HT1080 (cell line): Measurements from ENCODE around the gene CACNA1I. TPM values are rescaled to one million over a fixed set of nuclear protein-coding genes. Genes with fewer than 3 reads are reported as not detected.

Source experiments
- DNase-seq: peaks from one replicate; pipeline ENCODE4 v3.0.0-alpha.2; 2015; ENCODE audit warnings: low read depth
- total RNA-seq: library from RNA; depleted of rRNA; stranded (reverse); fragments of >200 nt; shearing (Covaris generic); gene quantifications from 2 replicates; pipeline ENCODE4 v1.2.3, GENCODE V29; 2014

Gene CACNA1I
- total RNA-seq, 1 experiment from 2014 or later: not detected

DNA sequence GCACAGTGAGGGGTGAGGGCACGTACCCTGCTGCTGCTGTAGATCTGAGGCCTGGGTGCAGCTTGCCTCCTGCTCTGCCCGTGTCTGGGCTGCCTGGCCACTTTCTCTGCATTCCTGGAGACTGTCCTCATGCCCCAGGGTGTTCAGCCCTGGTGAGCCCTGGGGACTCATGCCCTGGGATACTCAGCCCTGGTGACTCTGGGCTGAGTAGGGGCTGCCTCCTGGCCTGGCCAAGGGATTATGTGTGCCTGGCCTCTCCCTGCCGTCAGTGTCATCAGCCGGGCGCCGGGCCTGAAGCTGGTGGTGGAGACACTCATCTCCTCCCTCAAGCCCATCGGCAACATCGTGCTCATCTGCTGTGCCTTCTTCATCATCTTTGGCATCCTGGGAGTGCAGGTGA lies 94.7 kb downstream of the CACNA1I start:
- no peak for DNase-seq

DNA sequence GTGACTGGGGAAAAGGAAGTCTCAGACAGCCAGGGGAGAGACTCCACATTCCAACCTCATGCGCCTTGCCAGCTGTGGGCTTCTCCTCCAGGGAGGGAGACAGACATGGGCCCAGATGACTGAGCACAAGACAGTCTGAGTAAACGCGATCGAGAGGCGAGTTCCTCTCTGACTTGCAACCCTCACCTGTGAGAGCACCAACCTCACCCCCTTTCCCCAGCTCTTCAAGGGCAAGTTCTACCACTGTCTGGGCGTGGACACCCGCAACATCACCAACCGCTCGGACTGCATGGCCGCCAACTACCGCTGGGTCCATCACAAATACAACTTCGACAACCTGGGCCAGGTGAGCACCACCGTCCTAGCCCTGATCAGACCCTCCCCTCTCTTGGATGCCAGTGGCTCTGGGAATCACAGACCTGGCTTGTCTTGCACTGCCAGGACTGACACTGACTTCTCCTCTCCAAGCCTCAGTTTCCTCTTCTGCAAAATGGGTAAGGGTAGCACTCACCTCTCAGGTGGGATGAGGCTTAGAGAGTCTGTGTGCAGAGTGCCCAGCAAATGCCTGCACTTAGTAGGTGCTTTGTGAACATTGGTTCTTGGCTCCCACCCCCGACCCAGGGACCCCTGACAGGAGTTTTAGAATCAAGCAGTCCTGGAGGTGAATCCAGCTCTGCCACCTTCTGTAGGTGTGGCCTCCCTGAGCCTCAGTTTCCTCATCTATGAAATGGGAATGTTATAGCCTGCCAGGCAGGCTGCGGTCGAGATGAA lies 95.3 kb downstream of the CACNA1I start:
- no peak for DNase-seq

DNA sequence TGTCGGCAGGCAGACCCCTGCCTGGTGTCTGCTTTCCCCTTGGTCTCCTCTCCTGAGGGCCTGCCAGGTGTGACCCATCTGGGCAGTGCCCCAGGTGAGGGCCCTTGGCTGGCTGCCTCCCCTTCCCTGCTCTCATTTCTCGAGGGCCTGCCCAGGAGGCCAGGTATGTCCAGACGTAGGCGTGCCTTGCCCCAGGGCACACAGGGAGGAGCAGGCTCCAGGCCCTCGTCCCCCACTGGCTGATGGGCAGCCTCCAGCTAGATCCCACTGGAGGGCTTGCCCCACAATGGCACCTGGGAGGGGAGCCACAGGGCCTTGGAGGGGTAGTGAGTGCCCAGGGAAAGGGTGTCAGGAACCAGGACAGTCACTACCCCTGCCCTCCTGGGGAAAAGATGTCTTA lies 95.9 kb downstream of the CACNA1I start:
- no peak for DNase-seq

DNA sequence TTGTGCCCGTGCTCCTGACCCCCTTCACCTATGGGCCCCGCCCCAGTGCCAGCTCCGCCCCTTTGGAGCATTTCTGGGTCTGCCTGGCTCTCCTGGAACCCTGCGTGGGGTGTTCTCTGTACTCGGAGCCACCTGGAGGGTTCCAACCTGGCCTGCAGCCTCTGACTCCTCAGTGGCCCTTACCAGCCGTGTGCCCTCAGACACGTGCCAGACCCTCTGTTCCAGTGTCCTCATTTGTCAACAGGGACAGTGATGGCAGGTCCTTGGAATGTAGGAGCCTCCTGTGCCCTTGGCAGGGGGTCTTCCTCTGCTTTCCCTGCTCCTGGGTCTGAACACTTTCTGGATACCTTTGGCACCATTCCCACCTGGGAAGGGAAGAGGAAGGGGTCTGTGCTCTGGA lies 96.4 kb downstream of the CACNA1I start:
- DNase-seq: no peak

DNA sequence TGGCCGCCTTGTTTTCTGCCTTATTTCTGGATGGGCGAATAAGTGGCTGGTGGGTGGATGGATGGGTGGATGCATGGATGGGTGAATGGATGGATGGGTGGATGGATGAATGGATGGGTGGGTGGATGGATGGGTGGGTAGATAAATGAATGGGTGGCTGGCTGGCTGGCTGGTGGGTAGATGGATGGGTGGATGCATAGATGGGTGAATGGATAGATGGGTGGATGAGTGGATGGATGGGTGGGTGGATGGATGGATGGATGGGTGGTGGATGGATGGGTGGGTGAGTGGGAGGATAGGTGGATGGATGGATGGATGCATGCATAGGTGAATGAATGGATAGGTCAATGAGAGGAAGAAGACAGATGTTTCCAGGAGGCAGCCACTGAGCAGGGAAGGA lies 98.9 kb downstream of the CACNA1I start:
- no peak for DNase-seq

DNA sequence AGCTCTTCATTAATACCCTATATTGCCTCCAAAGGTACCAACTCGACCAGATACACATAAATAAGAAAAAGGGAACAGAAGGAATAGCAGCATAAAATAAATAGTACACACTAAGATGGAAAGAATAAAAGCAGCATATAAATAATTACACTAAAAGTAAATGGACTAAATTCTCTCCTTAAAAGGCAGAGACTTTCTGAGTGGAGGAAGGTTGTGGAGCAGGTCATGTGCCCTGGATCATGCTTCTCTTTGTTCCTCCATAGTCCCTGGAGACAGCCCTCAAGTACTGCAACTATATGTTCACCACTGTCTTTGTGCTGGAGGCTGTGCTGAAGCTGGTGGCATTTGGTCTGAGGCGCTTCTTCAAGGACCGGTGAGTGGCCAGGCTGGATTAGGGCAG lies 101.4 kb downstream of the CACNA1I start:
- DNase-seq: no peak

DNA sequence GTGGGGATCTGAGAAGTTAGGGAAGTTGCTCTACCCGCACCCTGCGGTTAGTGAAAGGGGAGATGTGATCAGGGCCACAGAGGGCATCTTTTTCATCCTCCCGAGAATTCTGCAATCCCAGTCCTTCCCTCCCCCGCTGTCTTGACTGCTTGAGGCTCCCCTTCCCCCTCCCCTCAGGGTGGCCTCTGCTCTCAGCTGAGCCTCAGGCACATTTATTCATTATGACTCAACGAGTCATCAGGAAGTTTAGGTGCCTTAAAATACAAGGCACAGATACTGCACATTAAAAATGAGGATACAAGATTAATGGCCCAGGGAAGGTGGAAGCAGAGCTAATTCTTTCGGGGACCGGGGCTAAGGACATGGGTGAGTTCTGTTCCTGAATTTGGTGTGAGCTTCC lies 104.0 kb downstream of the CACNA1I start:
- no peak for DNase-seq

DNA sequence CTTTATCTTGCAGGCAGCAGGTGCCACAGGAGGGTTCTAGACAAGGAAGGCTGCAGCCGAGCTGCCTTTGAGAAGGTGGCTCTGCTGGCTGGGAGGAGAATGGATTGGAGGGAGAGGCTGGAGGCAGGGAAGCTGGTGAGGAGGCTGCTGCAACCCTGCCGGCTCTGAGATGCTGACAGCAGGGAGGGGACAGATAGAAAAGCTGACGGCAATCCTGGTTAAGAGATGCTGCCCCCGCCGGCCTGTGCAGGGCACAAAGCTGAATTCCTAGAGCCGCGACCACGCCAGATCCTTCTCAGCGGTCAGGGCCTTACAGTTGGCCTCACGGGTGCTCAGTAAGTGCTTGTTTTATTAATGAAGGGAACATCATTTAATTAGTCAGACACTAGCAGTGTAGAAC lies 105.4 kb downstream of the CACNA1I start:
- DNase-seq: no peak

DNA sequence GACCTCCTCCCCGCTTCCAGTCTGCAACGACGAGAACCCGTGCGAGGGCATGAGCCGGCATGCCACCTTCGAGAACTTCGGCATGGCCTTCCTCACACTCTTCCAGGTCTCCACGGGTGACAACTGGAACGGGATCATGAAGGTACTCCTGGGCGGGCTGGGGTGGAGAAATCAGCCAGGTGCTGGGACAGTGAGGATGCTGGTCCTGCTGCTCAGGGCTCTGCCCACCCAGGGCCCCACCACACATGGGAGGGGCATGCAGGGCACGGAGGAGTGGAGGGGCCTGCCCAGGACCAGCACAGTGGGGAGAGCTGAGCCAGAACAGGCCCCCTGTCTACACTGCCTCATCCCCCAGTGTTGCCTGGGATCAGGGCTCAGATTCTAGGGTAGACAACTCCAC lies 107.4 kb downstream of the CACNA1I start:
- DNase-seq: no peak

DNA sequence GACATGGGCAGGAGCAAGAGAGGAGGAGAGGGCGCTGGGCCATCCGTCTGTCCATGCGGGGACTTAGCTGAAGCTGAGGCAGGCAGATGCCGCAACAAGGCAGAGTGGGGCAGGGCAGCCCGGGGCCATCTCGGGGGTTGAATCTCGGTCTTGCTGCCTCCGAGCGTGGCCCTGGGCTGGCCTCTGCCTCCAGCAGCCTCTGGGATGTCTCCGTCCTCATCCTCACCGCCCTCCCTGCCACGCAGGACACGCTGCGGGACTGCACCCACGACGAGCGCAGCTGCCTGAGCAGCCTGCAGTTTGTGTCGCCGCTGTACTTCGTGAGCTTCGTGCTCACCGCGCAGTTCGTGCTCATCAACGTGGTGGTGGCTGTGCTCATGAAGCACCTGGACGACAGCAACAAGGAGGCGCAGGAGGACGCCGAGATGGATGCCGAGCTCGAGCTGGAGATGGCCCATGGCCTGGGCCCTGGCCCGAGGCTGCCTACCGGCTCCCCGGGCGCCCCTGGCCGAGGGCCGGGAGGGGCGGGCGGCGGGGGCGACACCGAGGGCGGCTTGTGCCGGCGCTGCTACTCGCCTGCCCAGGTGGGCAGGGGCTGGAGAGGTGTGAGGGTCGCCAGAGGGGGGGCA lies 108.4 kb downstream of the CACNA1I start:
- no peak for DNase-seq

DNA sequence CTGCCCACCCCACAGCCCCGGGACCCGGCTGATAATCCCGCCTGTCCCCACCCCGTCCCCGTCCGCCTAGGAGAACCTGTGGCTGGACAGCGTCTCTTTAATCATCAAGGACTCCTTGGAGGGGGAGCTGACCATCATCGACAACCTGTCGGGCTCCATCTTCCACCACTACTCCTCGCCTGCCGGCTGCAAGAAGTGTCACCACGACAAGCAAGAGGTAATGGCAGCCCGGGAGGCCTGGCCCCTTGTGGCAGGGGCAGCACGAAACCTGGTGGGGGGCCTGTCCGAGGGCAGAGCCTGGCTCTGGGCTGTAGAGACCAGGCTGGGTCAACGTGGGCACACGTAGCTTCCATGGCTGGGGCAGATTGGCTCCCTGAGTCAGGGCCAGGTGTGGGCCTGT lies 109.1 kb downstream of the CACNA1I start:
- DNase-seq: no peak

DNA sequence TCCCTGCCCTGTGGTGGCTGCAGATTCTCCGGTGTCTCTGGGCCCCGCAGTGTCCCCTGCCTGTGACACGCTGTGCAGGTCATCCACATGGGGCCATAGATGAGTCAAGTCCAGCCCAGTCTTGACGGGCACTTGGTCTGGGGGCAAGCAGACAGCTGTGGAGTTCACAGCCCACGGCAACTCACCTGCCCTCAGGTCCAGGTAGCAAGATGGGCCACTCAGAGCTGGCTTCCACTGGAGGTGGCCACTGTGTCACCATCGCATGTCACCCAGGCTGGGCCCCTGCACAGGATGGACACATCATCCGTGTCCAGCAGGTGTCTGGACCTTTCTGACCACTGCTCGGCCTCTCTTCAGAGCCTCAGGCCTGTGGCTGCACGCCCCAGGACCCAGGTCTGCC lies 109.9 kb downstream of the CACNA1I start:
- DNase-seq: no peak

DNA sequence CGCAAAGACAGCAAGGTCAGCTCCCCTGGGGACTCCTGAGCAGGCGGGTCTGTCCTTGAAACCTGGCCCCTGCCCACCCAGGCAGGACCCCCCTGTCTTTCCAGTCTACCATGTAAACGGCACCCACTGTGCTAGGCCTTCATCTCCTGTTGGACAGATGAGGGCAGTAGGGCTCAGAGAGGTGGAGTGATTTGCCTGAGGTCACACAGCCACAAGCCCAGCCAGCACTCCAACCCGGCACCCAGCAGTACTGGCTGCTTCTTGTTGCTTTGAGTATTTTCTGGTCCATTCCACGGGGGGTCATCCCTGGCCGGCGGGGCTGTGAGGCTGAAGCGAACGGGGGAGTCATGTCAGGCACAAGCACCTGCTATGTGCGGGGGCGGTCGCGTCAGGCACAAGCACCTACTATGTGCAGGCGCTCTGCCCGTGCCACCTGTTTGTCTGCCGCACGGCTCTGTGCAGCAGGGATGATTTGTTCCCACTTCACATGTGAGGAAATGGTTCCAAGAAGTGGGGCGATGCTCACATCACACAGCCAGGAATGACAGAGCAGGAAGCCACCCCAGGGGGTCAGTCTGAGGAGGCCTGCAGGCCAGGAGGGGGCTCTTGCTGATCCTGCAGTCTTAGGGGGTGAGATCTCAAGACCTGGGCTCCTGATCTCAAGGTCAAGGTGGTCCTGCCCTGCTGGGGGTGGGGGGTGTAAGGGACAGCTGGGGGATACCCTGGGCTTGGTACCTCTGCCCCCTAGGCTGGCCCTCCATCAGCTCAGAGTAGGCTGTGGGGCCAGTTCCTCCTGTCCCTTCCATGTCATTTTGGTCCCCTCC lies 110.7 kb downstream of the CACNA1I start:
- no peak for DNase-seq

DNA sequence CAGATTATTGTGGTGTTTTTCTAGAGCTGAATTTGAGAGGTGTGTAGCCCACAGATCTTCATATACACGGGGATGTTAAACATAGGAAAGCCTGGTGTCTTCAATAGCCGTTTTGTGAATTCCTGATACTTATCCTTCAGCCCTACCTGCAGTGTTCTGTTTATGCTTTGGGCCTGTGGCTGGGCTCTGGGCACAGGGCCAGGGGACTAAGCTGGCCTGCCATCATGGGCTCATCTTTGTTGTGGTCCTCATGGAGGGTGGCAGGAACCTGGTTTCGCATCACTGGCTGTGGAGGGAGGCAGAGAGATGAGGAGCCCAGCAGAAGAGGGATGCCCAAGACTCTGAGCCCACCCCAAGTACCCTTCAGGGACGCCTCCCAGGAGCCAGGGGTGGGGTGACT lies 112.4 kb downstream of the CACNA1I start:
- DNase-seq: no peak

DNA sequence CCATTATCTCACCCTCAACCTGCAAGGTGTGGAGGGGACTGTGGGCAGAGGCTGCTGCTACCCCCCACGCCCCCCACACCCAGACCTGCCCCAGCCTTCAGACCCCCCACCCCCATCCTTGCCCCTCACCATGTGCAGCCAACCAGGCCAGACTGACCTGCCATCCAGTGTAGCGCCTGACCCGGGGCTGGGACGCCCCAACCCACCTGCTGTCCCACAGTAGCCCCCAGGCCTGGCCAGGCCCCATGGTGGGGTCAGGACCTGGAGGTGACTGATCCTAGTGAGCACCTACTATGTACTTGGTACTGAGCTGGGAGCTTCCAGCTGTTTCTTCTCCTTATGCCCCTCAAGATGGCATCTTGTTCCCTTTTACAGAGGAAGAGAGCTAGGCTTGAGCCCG lies 113.1 kb downstream of the CACNA1I start:
- DNase-seq: no peak

DNA sequence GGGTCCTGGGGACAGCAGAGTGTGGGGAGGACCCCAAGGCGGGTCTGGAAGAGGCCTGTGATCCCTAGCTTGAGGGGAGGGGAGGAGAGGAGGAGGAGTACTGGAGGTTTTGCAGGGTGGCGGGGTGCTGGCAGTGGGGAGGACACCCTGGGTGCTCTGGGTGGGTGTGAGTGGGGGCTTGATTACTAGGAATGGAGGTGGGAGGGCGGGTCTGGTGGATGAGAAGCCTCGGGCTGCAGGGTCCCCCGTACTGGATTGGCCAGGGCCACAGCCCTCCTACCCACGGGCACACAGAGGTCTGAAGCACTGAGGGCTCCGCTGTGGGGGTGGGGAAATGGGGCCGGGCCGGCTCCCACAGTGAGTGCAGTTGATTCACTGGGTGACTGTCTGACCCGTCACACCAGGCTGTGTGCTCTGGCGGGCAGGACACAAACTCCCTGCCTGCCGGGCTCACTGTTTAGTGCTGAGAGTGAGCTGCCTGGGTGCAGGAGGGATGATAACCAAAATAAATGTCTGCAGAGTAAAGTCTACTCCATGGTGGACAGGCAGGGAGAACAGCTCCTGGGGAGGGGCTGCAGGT lies 114.2 kb downstream of the CACNA1I start:
- DNase-seq: no peak

DNA sequence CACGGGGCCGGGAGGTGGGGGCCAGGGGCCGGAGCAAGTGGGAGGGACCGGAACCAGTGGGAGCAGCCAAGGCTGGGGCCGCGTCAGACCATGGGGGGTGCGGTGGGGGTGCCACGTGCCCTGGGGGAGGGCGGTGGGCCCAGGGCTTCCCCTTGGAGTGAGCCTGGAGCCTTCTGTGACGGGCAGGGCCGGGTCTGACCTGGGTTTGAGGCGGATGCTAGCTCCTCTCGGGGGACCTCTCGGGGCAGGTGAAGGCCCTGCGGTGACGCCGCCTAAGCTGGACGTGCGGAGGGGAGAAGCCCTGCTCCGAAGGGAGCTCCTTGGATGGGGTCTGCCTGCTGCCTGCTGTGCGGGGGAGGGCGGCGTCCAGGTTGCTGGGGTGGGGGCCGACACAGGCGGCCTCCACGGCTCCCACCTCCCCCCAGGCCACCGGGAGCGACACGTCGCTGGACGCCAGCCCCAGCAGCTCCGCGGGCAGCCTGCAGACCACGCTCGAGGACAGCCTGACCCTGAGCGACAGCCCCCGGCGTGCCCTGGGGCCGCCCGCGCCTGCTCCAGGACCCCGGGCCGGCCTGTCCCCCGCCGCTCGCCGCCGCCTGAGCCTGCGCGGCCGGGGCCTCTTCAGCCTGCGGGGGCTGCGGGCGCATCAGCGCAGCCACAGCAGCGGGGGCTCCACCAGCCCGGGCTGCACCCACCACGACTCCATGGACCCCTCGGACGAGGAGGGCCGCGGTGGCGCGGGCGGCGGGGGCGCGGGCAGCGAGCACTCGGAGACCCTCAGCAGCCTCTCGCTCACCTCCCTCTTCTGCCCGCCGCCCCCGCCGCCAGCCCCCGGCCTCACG lies 115.0 kb downstream of the CACNA1I start:
- no peak for DNase-seq

DNA sequence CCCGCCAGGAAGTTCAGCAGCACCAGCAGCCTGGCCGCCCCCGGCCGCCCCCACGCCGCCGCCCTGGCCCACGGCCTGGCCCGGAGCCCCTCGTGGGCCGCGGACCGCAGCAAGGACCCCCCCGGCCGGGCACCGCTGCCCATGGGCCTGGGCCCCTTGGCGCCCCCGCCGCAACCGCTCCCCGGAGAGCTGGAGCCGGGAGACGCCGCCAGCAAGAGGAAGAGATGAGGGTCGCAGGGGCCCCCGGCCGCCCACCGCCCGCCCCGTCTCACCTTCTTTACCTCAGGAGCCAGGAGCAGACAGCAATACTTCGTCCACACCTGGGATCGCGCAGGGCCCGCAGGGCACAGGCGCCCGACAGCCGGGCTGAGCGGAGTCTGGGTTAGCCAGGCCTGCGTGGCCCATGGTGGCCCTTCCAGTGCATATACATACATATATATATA lies 115.6 kb downstream of the CACNA1I start:
- DNase-seq: no peak

DNA sequence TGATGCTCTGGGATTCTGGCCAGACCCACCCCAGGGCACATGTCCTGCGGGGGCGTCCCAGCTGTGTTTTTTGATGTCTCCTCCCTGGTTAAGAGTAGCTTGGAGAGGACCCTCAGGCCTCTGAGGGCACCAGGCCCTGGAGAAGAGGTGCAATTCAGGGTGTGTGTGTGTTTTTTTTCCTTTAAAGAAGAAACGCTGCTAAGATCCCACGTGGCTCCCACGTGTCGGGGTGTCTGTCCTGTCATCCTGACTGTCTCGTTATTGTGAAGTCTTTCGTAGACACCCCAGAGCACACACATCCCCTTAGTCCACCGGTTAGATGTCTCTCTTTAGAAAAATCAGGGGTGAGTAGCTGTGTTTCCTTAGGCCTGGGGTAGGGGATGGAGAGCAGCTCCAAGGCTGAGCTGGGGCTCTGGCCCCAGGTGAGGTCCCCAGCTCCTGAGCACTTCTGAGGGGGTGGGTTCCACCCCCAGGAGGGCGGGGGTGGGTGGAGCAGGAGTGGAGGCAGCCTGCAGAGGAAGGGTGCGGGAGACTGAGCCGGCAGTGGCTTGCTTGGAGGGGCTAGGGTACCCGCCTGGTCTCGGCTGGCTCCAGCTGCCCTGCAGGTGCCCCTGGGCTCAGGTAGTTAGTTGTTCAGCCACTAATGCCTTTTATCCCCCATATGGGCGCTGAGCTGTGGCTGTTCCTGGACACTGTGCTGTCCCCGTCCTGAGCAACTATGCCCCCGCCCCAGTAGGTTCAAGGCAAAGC lies 116.4 kb downstream of the CACNA1I start:
- no peak for DNase-seq

DNA sequence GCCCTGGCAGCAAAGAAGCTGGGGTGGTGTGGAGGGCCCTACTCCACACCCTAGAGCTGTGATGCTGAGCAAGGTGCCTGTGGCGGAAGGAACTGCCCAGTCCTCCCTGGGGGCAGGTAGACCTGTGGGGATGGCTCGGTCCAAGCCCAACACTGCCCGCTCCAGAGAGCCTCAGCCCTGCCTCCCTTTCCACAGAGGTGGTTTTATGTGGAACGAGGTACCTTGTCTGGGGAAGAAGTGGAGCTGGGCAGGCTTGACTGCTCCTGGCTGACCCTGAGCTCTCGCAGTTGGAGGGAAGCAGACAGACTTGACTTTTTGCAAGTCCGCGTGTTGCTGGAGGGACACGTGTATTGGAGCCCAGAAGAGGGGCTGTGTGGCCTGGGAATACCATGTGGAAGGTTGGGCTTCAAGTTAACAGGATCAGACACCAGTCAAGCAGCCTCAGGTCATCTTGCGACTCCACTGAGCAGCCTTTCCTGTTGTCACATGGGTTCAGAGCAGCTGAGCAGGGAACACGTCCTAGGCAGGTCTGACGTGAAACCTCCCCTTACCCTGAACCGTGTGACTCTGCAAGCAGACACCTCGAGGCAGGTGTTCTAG lies 117.7 kb downstream of the CACNA1I start:
- DNase-seq: no peak
